ENCODE data around the gene FEZF1.

The FEZF1 gene

GRCh38 chr7:122261442-122261841, 43.1 kb downstream of the FEZF1 start:
- DNase-seq: no peak

DNA sequence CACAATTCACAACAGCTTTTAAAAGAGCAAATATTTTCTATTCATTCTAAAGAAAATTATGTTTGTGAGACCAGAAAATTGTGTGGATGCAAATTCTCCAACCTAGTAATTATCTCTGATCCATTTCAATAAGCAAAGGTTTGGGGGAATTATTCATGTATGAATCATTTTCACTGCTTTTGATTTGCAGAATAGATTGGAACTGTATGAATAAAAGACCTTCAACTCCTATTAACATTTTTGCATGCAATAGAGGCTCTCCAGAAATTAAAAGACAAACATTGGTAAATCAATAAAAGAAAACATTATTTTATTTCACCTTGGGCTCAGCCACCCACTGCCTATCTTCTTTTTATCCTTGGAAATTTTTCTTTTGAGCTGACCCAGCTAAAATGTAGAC, 43.5 kb downstream of the FEZF1 start:
- DNase-seq: no peak

DNA sequence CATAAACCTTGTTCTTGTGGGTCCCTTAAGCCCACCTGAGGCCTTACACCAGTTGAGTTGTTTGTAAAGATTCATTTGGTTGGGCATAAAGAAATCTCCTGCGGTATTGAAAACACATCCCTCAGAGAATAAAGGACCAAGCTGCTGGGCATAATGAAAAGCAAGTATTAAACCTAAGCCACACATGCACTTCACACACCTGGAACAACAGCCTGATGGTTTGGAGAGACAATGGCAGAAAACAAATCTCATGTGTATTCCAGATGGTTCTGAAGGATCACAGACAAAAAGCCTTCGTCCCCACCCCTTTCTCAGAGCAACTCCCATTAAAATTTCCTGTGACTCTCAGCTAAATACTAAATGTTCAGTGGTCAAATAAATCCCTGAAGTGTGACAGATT, 44.2 kb downstream of the FEZF1 start:
- DNase-seq: no peak

- DNase-seq: no peak
These were observed 45.6 kb downstream of the FEZF1 start for GRCh38 chr7:122258971-122259370.

DNA sequence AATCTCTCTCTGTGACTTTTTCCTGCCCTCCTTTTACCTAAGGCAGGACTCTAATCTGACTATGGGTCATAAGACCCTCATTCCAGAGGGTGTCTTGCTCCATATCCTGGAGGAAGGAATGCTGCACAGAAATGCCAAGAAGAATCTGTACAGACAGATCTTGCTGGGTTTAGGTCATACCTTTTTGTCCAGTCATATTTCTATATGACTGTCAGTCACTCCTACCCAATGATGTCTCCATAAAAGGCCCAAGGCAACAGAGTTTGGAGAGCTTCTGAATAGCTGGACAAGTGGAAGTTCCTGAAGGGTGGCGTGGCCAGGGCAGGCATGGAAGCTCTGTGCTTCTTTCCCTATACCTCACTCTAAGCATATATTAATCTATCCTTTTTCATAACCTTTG, 47.5 kb downstream of the FEZF1 start:
- DNase-seq: no peak

DNA sequence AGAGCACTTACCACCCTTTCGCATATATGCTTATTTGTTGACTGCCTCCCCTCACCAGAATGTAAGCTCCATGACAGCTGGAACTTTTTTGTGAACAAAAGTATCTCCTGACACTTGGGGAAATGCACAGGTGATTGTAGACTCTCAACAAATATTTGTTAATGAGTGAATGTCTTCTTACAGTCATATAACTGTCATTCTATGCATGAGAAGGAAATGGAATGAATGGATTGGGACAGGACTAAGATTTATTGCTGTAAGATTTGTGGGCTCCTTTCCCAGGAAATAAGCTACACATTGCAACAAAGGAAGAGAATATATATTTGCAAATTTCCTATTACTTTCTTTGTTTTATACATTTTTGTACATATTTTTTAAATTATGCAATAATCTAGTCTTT, 48.5 kb downstream of the FEZF1 start:
- DNase-seq: no peak

DNA sequence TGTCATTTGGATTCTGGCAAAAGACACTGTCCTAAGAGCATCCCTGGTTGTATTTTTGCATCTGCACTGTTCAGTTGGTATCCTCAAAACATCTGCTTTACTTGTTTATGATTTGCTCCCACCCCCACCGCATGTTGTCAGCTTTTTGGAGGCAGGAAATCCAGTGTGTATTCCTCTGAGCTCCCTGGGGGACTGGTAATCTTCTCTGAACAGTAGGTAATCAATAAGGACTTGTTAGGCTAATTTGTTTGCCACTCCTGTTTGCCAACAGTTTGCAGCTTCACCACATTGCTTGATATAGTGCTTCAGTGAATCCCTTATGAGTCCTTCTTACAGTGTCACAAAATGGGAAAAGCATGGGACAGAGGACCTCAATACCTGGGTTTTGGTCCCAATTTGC, 49.1 kb downstream of the FEZF1 start:
- DNase-seq: no peak

Data from GDM1 (cell line).